HEK293 (cell line): ENCODE measurements around the gene TPRN.

Source experiments
- BCL11B ChIP-seq: fragments of 450-650 bp; formaldehyde crosslinking; IDR thresholded peaks from 2 replicates; pipeline ENCODE4 v1.5.1; 2016; ENCODE audit warnings: low read depth, missing biosample characterization, missing genetic modification characterization
- KLF1 ChIP-seq: fragments of 450-650 bp; formaldehyde crosslinking; IDR thresholded peaks from 2 replicates; pipeline ENCODE4 v1.5.1; 2016; ENCODE audit warnings: missing biosample characterization, missing genetic modification characterization
- KLF10 ChIP-seq: fragments of 450-650 bp; IDR thresholded peaks from 2 replicates; pipeline ENCODE4 v1.5.1; 2018; ENCODE audit warnings: missing biosample characterization, mild to moderate bottlenecking, missing genetic modification characterization
- KLF17 ChIP-seq: fragments of 450-650 bp; formaldehyde crosslinking; IDR thresholded peaks from 2 replicates; pipeline ENCODE4 v1.5.1; 2016; ENCODE audit warnings: missing biosample characterization, missing genetic modification characterization
- KLF7 ChIP-seq: fragments of 450-650 bp; formaldehyde crosslinking; IDR thresholded peaks from 2 replicates; pipeline ENCODE4 v1.5.1; 2016; ENCODE audit warnings: missing biosample characterization, missing genetic modification characterization, borderline replicate concordance
- SCRT1 ChIP-seq: fragments of 450-650 bp; formaldehyde crosslinking; IDR thresholded peaks from 2 replicates; pipeline ENCODE4 v1.5.1; 2016; ENCODE audit warnings: missing biosample characterization, missing genetic modification characterization, borderline replicate concordance
- TCF7L2 ChIP-seq: IDR thresholded peaks from 2 replicates; pipeline ENCODE4 v1.6.1; 2011; ENCODE audit warnings: low read depth, mild to moderate bottlenecking, inconsistent platforms, low read length, moderate library complexity, borderline replicate concordance
- TRIM28 ChIP-seq: IDR thresholded peaks from 2 replicates; pipeline ENCODE4 v1.6.1; 2011; ENCODE audit warnings: low read length, control low read depth, borderline replicate concordance
- ZNF114 ChIP-seq: fragments of 450-650 bp; formaldehyde crosslinking; IDR thresholded peaks from 2 replicates; pipeline ENCODE4 v1.5.0; 2017; ENCODE audit warnings: missing biosample characterization, missing genetic modification characterization
- ZNF133 ChIP-seq: fragments of 450-650 bp; formaldehyde crosslinking; IDR thresholded peaks from 2 replicates; pipeline ENCODE4 v1.5.1; 2016; ENCODE audit warnings: missing biosample characterization, missing genetic modification characterization
- ZNF248 ChIP-seq: fragments of 450-650 bp; formaldehyde crosslinking; IDR thresholded peaks from 2 replicates; pipeline ENCODE4 v1.5.1; 2017; ENCODE audit warnings: missing biosample characterization, missing genetic modification characterization
- ZNF274 ChIP-seq, 2 experiments: fragments of 200-500 bp in 1 of 2; fragments of 450-650 bp in 1 of 2; sonication (Bioruptor generic) in 1 of 2; formaldehyde crosslinking in 1 of 2; IDR thresholded peaks; 2 replicates each; pipeline versions ENCODE4 v1.5.1 to v1.6.1; 2014 to 2016; ENCODE audit warnings: borderline replicate concordance in 1 of 2, inconsistent platforms in 1 of 2, low read length in 1 of 2, missing biosample characterization in 1 of 2, missing genetic modification characterization in 1 of 2
- ZNF292 ChIP-seq: fragments of 450-650 bp; formaldehyde crosslinking; IDR thresholded peaks from 2 replicates; pipeline ENCODE4 v1.5.1; 2016; ENCODE audit warnings: low read depth, missing biosample characterization, missing genetic modification characterization, borderline replicate concordance
- ZNF518A ChIP-seq: fragments of 450-650 bp; formaldehyde crosslinking; conservative IDR thresholded peaks from 2 replicates; pipeline ENCODE4 v1.5.1; 2016; ENCODE audit warnings: low read depth, missing biosample characterization, missing genetic modification characterization
- ZNF558 ChIP-seq: fragments of 450-650 bp; formaldehyde crosslinking; IDR thresholded peaks from 2 replicates; pipeline ENCODE4 v1.5.1; 2016; ENCODE audit warnings: missing biosample characterization, missing genetic modification characterization
- ZNF596 ChIP-seq: fragments of 450-650 bp; IDR thresholded peaks from 2 replicates; pipeline ENCODE4 v1.5.0; 2018; ENCODE audit warnings: missing biosample characterization, mild to moderate bottlenecking, missing genetic modification characterization, moderate library complexity
- ZNF623 ChIP-seq: fragments of 450-650 bp; formaldehyde crosslinking; IDR thresholded peaks from 2 replicates; pipeline ENCODE4 v1.5.1; 2016; ENCODE audit warnings: missing biosample characterization, missing genetic modification characterization
- ZNF670 ChIP-seq: fragments of 450-650 bp; formaldehyde crosslinking; IDR thresholded peaks from 2 replicates; pipeline ENCODE4 v1.5.1; 2016; ENCODE audit warnings: missing biosample characterization, missing genetic modification characterization, low read depth
- ZNF76 ChIP-seq: fragments of 450-650 bp; formaldehyde crosslinking; IDR thresholded peaks from 2 replicates; pipeline ENCODE4; 2016; ENCODE audit warnings: low read depth, missing biosample characterization, missing genetic modification characterization, borderline replicate concordance
- ZNF768 ChIP-seq: fragments of 450-650 bp; formaldehyde crosslinking; IDR thresholded peaks from 2 replicates; pipeline ENCODE4 v1.5.1; 2018; ENCODE audit warnings: missing biosample characterization, mild to moderate bottlenecking, missing genetic modification characterization
- ZNF792 ChIP-seq: fragments of 450-650 bp; formaldehyde crosslinking; IDR thresholded peaks from 2 replicates; pipeline ENCODE4 v1.5.1; 2016; ENCODE audit warnings: missing biosample characterization, missing genetic modification characterization
- TF ChIP-seq, protein P1 (sequence below): fragments of 450-650 bp; formaldehyde crosslinking; IDR thresholded peaks from 2 replicates; pipeline ENCODE4 v1.5.1; 2016; ENCODE audit warnings: missing biosample characterization, missing genetic modification characterization
- TF ChIP-seq, protein P2 (sequence below): fragments of 450-650 bp; formaldehyde crosslinking; conservative IDR thresholded peaks from 2 replicates; pipeline ENCODE4 v1.5.1; 2016; ENCODE audit warnings: low read depth, missing biosample characterization, missing genetic modification characterization
- TF ChIP-seq, protein P3 (sequence below): fragments of 450-650 bp; formaldehyde crosslinking; IDR thresholded peaks from 2 replicates; pipeline ENCODE4 v1.5.1; 2016; ENCODE audit warnings: missing biosample characterization, missing genetic modification characterization

TPRN gene

GRCh38 chr9:137188490-137189296, 11.8 kb downstream of the TPRN start, which contains the start of the genes ANAPC2 and SSNA1 (continued):
- TF ChIP-seq ZNF292 (tag by site-specific recombination) (no peak), KLF17 (tag by site-specific recombination) (peak; percentile 93), ZNF623 (tag by site-specific recombination) (no peak), ZNF768 (no peak), KLF1 (tag by site-specific recombination) (peak; percentile 84), KLF10 (tag by site-specific recombination) (peak; percentile 83; the same call in 1 of the 2 replicates), ZNF274 (IDR thresholded peaks at IDR 0.05; ENCODE audit: low read length) (no peak), ZNF274 (tag by site-specific recombination; IDR thresholded peaks at IDR 0.05; ENCODE audit: borderline replicate concordance) (no peak), TCF7L2 (no peak), TRIM28 (no peak), ZNF133 (tag by site-specific recombination) (no peak), ZNF670 (tag by site-specific recombination) (no peak), SCRT1 (tag by site-specific recombination) (no peak), ZNF248 (tag by site-specific recombination) (no peak), ZNF558 (tag by site-specific recombination) (no peak), ZNF792 (tag by site-specific recombination) (no peak), ZNF596 (tag by site-specific recombination) (no peak), ZNF518A (no peak; the same call in 1 of the 2 replicates), BCL11B (tag by site-specific recombination) (no peak), ZNF76 (tag by site-specific recombination) (peak; percentile 85), KLF7 (tag by site-specific recombination) (0 out of 2 replicates have a peak, but pooled peaks have one; percentile 16), ZNF114 (tag by site-specific recombination) (no peak)
- TF ChIP-seq, protein P1, sequence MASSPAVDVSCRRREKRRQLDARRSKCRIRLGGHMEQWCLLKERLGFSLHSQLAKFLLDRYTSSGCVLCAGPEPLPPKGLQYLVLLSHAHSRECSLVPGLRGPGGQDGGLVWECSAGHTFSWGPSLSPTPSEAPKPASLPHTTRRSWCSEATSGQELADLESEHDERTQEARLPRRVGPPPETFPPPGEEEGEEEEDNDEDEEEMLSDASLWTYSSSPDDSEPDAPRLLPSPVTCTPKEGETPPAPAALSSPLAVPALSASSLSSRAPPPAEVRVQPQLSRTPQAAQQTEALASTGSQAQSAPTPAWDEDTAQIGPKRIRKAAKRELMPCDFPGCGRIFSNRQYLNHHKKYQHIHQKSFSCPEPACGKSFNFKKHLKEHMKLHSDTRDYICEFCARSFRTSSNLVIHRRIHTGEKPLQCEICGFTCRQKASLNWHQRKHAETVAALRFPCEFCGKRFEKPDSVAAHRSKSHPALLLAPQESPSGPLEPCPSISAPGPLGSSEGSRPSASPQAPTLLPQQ (tag by site-specific recombination), result peak; percentile 98
- TF ChIP-seq, protein P2, sequence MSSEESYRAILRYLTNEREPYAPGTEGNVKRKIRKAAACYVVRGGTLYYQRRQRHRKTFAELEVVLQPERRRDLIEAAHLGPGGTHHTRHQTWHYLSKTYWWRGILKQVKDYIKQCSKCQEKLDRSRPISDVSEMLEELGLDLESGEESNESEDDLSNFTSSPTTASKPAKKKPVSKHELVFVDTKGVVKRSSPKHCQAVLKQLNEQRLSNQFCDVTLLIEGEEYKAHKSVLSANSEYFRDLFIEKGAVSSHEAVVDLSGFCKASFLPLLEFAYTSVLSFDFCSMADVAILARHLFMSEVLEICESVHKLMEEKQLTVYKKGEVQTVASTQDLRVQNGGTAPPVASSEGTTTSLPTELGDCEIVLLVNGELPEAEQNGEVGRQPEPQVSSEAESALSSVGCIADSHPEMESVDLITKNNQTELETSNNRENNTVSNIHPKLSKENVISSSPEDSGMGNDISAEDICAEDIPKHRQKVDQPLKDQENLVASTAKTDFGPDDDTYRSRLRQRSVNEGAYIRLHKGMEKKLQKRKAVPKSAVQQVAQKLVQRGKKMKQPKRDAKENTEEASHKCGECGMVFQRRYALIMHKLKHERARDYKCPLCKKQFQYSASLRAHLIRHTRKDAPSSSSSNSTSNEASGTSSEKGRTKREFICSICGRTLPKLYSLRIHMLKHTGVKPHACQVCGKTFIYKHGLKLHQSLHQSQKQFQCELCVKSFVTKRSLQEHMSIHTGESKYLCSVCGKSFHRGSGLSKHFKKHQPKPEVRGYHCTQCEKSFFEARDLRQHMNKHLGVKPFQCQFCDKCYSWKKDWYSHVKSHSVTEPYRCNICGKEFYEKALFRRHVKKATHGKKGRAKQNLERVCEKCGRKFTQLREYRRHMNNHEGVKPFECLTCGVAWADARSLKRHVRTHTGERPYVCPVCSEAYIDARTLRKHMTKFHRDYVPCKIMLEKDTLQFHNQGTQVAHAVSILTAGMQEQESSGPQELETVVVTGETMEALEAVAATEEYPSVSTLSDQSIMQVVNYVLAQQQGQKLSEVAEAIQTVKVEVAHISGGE, result no peak
- TF ChIP-seq, protein P3, sequence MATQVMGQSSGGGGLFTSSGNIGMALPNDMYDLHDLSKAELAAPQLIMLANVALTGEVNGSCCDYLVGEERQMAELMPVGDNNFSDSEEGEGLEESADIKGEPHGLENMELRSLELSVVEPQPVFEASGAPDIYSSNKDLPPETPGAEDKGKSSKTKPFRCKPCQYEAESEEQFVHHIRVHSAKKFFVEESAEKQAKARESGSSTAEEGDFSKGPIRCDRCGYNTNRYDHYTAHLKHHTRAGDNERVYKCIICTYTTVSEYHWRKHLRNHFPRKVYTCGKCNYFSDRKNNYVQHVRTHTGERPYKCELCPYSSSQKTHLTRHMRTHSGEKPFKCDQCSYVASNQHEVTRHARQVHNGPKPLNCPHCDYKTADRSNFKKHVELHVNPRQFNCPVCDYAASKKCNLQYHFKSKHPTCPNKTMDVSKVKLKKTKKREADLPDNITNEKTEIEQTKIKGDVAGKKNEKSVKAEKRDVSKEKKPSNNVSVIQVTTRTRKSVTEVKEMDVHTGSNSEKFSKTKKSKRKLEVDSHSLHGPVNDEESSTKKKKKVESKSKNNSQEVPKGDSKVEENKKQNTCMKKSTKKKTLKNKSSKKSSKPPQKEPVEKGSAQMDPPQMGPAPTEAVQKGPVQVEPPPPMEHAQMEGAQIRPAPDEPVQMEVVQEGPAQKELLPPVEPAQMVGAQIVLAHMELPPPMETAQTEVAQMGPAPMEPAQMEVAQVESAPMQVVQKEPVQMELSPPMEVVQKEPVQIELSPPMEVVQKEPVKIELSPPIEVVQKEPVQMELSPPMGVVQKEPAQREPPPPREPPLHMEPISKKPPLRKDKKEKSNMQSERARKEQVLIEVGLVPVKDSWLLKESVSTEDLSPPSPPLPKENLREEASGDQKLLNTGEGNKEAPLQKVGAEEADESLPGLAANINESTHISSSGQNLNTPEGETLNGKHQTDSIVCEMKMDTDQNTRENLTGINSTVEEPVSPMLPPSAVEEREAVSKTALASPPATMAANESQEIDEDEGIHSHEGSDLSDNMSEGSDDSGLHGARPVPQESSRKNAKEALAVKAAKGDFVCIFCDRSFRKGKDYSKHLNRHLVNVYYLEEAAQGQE (tag by site-specific recombination), result no peak
